Measurements from ENCODE around the gene CELA1. TPM values are rescaled to one million over a fixed set of nuclear protein-coding genes. Genes with fewer than 3 reads are reported as not detected.
"Not testable (repeated sequence)": the region's sequence is repeated elsewhere in the genome, so short reads cannot be mapped to it uniquely, and the experiment has no call there.

Gene CELA1
- total and polyA plus RNA-seq, 4 donors = not detected

DNA sequence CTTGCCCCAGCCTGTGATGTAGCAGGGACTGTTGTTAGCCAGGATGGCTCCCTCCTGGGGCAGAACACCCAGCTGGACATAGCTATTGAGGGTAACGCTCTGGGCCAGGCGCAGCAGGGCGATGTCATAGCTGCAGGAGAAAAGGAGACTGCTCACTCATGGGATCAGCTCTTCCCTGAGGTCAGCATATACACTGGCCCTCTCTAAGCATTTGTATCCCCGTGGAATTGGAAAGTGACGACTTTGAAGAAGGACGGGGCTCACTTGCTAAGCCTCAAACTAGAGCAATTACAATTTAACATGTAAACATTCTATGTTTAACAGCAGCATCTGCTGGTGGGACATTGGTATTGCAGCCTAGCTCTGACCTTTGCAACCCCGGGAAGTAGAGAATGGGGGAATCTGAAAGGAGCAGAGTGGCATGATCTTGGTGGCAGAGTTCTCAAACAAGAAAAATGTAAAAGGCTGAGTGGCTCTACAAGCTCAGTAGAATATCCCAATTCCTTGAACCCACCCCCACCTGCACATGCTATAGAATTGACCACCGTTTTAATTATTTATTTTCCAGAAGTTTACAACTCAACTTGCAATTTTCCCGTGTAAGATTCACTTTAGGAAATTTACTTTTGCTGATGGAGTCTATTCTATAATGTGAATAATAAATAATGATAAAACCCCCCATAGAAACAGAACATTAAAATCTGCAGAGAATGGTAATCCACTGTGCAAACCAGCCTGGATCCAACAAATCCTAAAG lies 5.0 kb downstream of the CELA1 start:
- Histone ChIP-seq H3K27me3 (ENCODE audit: control insufficient read depth in 1 of 2, insufficient read depth in 2 of 2, low read length in 1 of 2) (no peaks in the 10 kb centered on the region), H3K4me3 (ENCODE audit: low read length in 2 of 2) (no peak overlapping the region), H3K9me3 (ENCODE audit: control insufficient read depth, low read length) (no peaks in the 10 kb centered on the region), H3K27ac (ENCODE audit: low read depth in 1 of 2, low read length in 2 of 2) (no peak overlapping the region), H3K4me1 (ENCODE audit: control insufficient read depth in 1 of 2, insufficient read depth in 2 of 2, low read length in 2 of 2) (no peaks in the 10 kb centered on the region), H3K36me3 (ENCODE audit: control insufficient read depth in 1 of 2, insufficient read depth in 2 of 2, low read length in 1 of 2) (no peaks in the 10 kb centered on the region)
- DNase-seq (peak in 1 of 2 donors; percentile 78), ATAC-seq (ENCODE audit: low FRiP score) (peak; percentile 87)
- intact Hi-C loops (cut with DNase I) = loop anchor here (5.0 to 10.0 kb wide), 2 partner anchors 74 to 297 kb away; partner anchors contain the start of gene LETMD1 (in 1 of the 2)
- WGBS, 2 donors = 28% methylated on average over 9 of the region's 9 CpGs

DNA sequence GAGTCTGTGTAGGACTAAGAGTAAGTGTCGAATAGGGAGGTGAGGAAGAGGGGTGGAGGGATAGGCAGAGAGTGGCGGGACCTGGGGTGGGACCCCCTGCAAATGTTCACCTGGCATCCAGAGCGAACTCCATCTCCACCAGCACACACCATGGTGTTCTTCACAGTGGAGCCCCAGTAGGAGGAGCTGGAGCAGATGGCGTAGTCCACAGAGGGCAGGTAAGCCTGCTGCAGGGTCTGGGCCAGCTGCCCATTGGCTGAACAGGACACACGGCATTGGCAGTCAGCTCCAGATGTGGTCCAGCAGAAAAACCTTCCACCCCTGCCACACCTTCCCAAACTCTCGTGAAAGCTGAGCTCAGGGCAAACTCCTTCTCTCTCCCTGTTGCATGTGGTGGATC lies 6.7 kb downstream of the CELA1 start:
- Histone ChIP-seq H3K9me3 (ENCODE audit: control insufficient read depth, low read length) (no peaks in the 10 kb centered on the region), H3K4me3 (ENCODE audit: low read length in 2 of 2) (no peak overlapping the region), H3K27ac (ENCODE audit: low read depth in 1 of 2, low read length in 2 of 2) (no peak overlapping the region), H3K27me3 (ENCODE audit: control insufficient read depth in 1 of 2, insufficient read depth in 2 of 2, low read length in 1 of 2) (no peaks in the 10 kb centered on the region), H3K4me1 (ENCODE audit: control insufficient read depth in 1 of 2, insufficient read depth in 2 of 2, low read length in 2 of 2) (no peaks in the 10 kb centered on the region), H3K36me3 (ENCODE audit: control insufficient read depth in 1 of 2, insufficient read depth in 2 of 2, low read length in 1 of 2) (no peaks in the 10 kb centered on the region)
- DNase-seq (no peak), ATAC-seq (ENCODE audit: low FRiP score) (no peak)
- intact Hi-C loops (cut with DNase I) = loop anchor here (5.0 to 10.0 kb wide), 2 partner anchors 72 to 295 kb away; partner anchors contain the start of gene LETMD1 (in 1 of the 2)
- 77 to 84% methylated on average over 6 of the region's 6 CpGs for WGBS, 2 donors

DNA sequence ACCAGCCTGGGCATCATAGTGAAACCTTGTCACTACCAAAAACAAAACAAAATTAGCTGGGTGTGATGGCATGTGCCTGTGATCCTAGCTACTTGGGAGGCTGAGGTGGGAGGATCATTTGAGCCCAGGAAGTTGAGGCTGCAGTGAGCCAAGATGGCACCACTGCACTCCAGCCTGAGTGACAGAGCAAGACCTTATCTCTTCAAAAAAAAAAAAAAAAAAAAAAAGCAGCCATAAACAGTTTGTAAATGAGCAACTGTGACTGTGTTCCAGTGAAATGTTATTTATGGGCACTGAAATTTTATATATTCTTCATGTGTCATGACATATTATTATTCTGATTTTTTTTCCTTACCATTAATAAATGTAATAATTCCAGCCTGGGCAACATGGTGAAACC lies 9.1 kb downstream of the CELA1 start:
- H3K4me1 ChIP-seq (ENCODE audit: control insufficient read depth in 1 of 2, insufficient read depth in 2 of 2, low read length in 2 of 2); H3K36me3 ChIP-seq (ENCODE audit: control insufficient read depth in 1 of 2, insufficient read depth in 2 of 2, low read length in 1 of 2); H3K27ac ChIP-seq (ENCODE audit: low read depth in 1 of 2, low read length in 2 of 2); H3K4me3 ChIP-seq (ENCODE audit: low read length in 2 of 2); H3K9me3 ChIP-seq (ENCODE audit: control insufficient read depth, low read length); intact Hi-C loops (cut with DNase I); ATAC-seq (ENCODE audit: low FRiP score); DNase-seq; H3K27me3 ChIP-seq (ENCODE audit: control insufficient read depth in 1 of 2, insufficient read depth in 2 of 2, low read length in 1 of 2): not testable (repeated sequence)

DNA sequence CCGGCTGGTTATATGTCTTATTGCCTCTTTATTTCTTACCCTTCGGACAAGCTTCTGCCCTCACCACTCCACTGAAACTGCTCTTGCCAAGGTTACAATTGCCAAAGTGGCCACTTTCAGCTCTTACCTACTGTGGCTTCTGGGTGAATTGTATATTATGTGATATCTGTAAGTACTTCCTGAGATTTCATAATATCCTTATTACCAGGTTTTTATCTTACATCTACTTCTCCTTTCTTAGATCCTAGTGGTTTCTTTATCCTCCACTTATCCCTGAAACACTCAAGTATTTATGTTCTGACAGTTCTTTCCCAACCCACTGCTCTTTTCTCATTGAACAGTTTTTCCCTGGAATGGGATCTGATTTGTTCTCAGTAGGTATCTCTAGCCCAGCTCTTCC lies 10.5 kb downstream of the CELA1 start:
- ATAC-seq (ENCODE audit: low FRiP score) (no peak), DNase-seq (no peak)
- Histone ChIP-seq H3K27me3 (ENCODE audit: control insufficient read depth in 1 of 2, insufficient read depth in 2 of 2, low read length in 1 of 2) (no peaks in the 10 kb centered on the region), H3K9me3 (ENCODE audit: control insufficient read depth, low read length) (no peaks in the 10 kb centered on the region), H3K27ac (ENCODE audit: low read depth in 1 of 2, low read length in 2 of 2) (no peak overlapping the region), H3K4me3 (ENCODE audit: low read length in 2 of 2) (no peak overlapping the region), H3K36me3 (ENCODE audit: control insufficient read depth in 1 of 2, insufficient read depth in 2 of 2, low read length in 1 of 2) (no peaks in the 10 kb centered on the region), H3K4me1 (ENCODE audit: control insufficient read depth in 1 of 2, insufficient read depth in 2 of 2, low read length in 2 of 2) (no peaks in the 10 kb centered on the region)
- intact Hi-C loops (cut with DNase I) = no loop called here
- 82 to 86% methylated on average over 2 of the region's 2 CpGs for WGBS, 2 donors

DNA sequence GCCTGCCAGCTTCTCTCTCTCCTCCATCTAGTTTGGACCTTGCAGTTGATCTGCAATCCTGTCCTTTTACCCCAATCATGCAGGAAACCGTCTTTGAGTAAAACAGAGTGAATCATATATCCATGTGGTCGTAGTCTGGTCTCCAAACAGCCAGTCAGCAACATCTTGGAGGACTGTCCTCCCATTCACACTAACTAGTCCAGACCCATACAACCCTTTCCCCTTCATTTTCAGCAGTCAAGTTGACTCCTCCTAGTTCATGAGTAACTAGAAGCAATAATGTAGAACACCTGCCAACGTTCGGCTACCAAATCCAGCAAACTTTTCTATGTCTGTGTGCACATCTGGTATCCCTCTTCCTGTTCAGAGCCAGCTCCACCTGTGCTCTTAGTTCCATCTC lies 11.7 kb downstream of the CELA1 start:
- H3K27me3 ChIP-seq (ENCODE audit: control insufficient read depth in 1 of 2, insufficient read depth in 2 of 2, low read length in 1 of 2) = no peaks in the 10 kb centered on the region
- H3K36me3 ChIP-seq (ENCODE audit: control insufficient read depth in 1 of 2, insufficient read depth in 2 of 2, low read length in 1 of 2) = no peaks in the 10 kb centered on the region
- no peak overlapping the region for H3K27ac ChIP-seq (ENCODE audit: low read depth in 1 of 2, low read length in 2 of 2)
- no peaks in the 10 kb centered on the region for H3K4me1 ChIP-seq (ENCODE audit: control insufficient read depth in 1 of 2, insufficient read depth in 2 of 2, low read length in 2 of 2)
- intact Hi-C loops (cut with DNase I) = no loop called here
- ATAC-seq (ENCODE audit: low FRiP score) = no peak
- H3K9me3 ChIP-seq (ENCODE audit: control insufficient read depth, low read length) = no peaks in the 10 kb centered on the region
- DNase-seq = no peak
- no peak overlapping the region for H3K4me3 ChIP-seq (ENCODE audit: low read length in 2 of 2)
- WGBS, 2 donors = 84 to 85% methylated on average over 4 of the region's 4 CpGs

DNA sequence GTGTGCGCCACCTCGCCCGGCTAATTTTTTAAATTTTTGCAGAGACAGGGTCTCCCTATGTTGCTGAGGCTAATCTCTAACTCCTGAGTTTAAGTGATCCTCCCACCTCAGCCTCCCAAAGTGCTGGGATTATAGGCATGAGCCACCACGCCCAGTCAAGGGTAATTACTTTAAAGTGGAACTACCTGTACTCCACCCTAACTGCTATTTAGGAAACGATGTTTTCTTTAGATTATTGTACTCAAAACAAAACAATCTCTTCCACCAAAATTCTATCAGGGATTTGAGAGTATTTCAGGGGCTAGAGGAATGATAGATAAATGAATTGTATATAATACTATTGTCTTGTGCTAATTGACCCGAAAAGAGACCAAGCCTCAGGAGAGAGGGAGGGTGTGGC lies 12.9 kb downstream of the CELA1 start:
- H3K27ac ChIP-seq (ENCODE audit: low read depth in 1 of 2, low read length in 2 of 2) = no peak overlapping the region
- no peaks in the 10 kb centered on the region for H3K4me1 ChIP-seq (ENCODE audit: control insufficient read depth in 1 of 2, insufficient read depth in 2 of 2, low read length in 2 of 2)
- ATAC-seq (ENCODE audit: low FRiP score) (no peak), DNase-seq (no peak)
- H3K36me3 ChIP-seq (ENCODE audit: control insufficient read depth in 1 of 2, insufficient read depth in 2 of 2, low read length in 1 of 2) = no peaks in the 10 kb centered on the region
- 75 to 77% methylated on average over 6 of the region's 6 CpGs for WGBS, 2 donors
- no peak overlapping the region for H3K4me3 ChIP-seq (ENCODE audit: low read length in 2 of 2)
- no peaks in the 10 kb centered on the region for H3K27me3 ChIP-seq (ENCODE audit: control insufficient read depth in 1 of 2, insufficient read depth in 2 of 2, low read length in 1 of 2)
- no peaks in the 10 kb centered on the region for H3K9me3 ChIP-seq (ENCODE audit: control insufficient read depth, low read length)
- intact Hi-C loops (cut with DNase I) = no loop called here

DNA sequence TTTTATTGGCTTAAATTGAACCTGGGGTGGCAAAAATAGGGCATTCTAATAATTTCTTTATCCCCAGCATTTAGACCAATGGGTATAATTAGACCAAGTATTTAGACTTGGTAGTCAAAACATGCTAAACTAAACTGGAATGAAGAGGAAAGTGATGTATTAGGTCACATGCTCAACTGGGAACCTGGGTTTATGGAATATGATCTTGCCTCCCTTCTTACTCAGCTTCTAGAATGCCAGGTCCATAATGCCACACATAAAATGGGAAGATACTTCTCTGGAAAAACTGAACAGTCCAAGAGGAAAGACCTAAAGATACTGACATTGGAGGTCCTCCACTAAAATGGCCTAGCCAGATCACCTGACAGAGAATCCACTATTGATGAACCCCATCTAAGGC lies 16.3 kb downstream of the CELA1 start:
- no peak for ATAC-seq (ENCODE audit: low FRiP score)

DNA sequence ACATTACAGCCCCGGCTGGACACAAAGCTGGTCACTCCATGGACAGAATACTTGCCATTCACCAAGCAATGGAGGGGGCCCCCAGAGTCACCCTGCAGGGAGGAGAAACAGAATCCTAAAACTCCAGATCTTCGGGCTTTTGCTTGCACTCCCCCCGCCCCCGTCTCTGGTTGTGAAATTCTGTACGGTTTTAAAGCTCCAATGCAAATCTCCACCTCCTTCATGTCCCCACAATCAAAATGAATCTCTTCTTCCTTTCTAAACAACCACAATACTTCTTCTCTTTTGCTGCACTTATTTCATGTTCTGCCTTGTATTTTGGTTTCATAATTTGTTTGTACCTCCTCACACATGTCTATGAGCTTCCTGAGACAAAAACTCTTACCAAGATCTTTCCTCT lies 16.7 kb downstream of the CELA1 start:
- ATAC-seq (ENCODE audit: low FRiP score) (no peak), DNase-seq (no peak)
- Histone ChIP-seq H3K27me3 (ENCODE audit: control insufficient read depth in 1 of 2, insufficient read depth in 2 of 2, low read length in 1 of 2) (no peaks in the 10 kb centered on the region), H3K27ac (ENCODE audit: low read depth in 1 of 2, low read length in 2 of 2) (no peak overlapping the region), H3K36me3 (ENCODE audit: control insufficient read depth in 1 of 2, insufficient read depth in 2 of 2, low read length in 1 of 2) (no peaks in the 10 kb centered on the region), H3K4me1 (ENCODE audit: control insufficient read depth in 1 of 2, insufficient read depth in 2 of 2, low read length in 2 of 2) (no peaks in the 10 kb centered on the region), H3K4me3 (ENCODE audit: low read length in 2 of 2) (no peak overlapping the region), H3K9me3 (ENCODE audit: control insufficient read depth, low read length) (no peaks in the 10 kb centered on the region)
- intact Hi-C loops (cut with DNase I) = no loop called here
- WGBS, 2 donors = 75 to 82% methylated on average over 5 of the region's 5 CpGs

More for the DNA sequence above, 16.3 kb downstream of the CELA1 start:
- H3K4me1 ChIP-seq (ENCODE audit: control insufficient read depth in 1 of 2, insufficient read depth in 2 of 2, low read length in 2 of 2) = no peaks in the 10 kb centered on the region
- no peaks in the 10 kb centered on the region for H3K36me3 ChIP-seq (ENCODE audit: control insufficient read depth in 1 of 2, insufficient read depth in 2 of 2, low read length in 1 of 2)
- H3K9me3 ChIP-seq (ENCODE audit: control insufficient read depth, low read length) = no peaks in the 10 kb centered on the region
- intact Hi-C loops (cut with DNase I) = no loop called here
- no peak for DNase-seq
- no peak overlapping the region for H3K4me3 ChIP-seq (ENCODE audit: low read length in 2 of 2)
- H3K27ac ChIP-seq (ENCODE audit: low read depth in 1 of 2, low read length in 2 of 2) = no peak overlapping the region
- H3K27me3 ChIP-seq (ENCODE audit: control insufficient read depth in 1 of 2, insufficient read depth in 2 of 2, low read length in 1 of 2) = no peaks in the 10 kb centered on the region

DNA sequence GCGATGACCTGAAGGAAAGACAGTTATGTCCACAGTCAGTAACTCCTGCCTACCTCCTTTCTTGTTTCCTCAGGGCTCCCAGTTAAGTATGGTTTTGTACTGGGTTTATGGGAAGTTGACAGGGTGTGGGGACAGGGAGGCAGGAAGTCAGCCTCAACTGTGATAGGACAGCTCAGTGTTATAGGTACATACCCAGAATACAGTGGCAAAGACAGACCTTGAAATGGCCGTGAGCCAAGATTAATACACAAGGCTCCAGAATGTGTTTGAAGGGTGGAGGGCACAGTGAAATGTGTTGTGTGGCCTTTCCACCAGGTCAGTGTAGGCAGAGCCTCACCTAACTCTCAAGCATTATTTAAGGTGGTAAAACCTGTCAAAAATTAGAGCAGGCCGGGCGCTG lies 17.9 kb downstream of the CELA1 start:
- intact Hi-C loops (cut with DNase I) = no loop called here
- H3K9me3 ChIP-seq (ENCODE audit: control insufficient read depth, low read length) = no peaks in the 10 kb centered on the region
- ATAC-seq (ENCODE audit: low FRiP score) (no peak), DNase-seq (no peak)
- H3K36me3 ChIP-seq (ENCODE audit: control insufficient read depth in 1 of 2, insufficient read depth in 2 of 2, low read length in 1 of 2) = no peaks in the 10 kb centered on the region
- 89 to 90% methylated on average over 4 of the region's 4 CpGs for WGBS, 2 donors
- H3K4me3 ChIP-seq (ENCODE audit: low read length in 2 of 2) = no peak overlapping the region
- no peaks in the 10 kb centered on the region for H3K4me1 ChIP-seq (ENCODE audit: control insufficient read depth in 1 of 2, insufficient read depth in 2 of 2, low read length in 2 of 2)
- H3K27ac ChIP-seq (ENCODE audit: low read depth in 1 of 2, low read length in 2 of 2) = no peak overlapping the region
- H3K27me3 ChIP-seq (ENCODE audit: control insufficient read depth in 1 of 2, insufficient read depth in 2 of 2, low read length in 1 of 2) = no peaks in the 10 kb centered on the region
